Hematopoietic multipotent progenitor cell (in vitro differentiated cells): Measurements from ENCODE around the gene VSTM2B. TPM values are rescaled to one million over a fixed set of nuclear protein-coding genes. Genes with fewer than 3 reads are reported as not detected.

Experiments
- DNase-seq, 3 donors: peaks; one replicate each; pipeline ENCODE4 v3.0.0-alpha.2; 2011 to 2015; ENCODE audit warnings: low read depth in 2 of 3, low spot score in 2 of 3
- total RNA-seq: library from RNA; depleted of rRNA; stranded (reverse); fragments of >200 nt; gene quantifications from one replicate; pipeline ENCODE4 v1.2.3, GENCODE V29; 2012

VSTM2B gene
- total RNA-seq, 1 donor = not detected

GRCh38 chr19:29529646-29530539 lies 4.1 kb downstream of the VSTM2B start:
- DNase-seq = peak in 1 of 3 donors; percentile 21

GRCh38 chr19:29530540-29531457 lies 5.0 kb downstream of the VSTM2B start:
- no peak for DNase-seq

GRCh38 chr19:29531458-29532025 lies 5.7 kb downstream of the VSTM2B start:
- DNase-seq = no peak

GRCh38 chr19:29532097-29532496 lies 6.3 kb downstream of the VSTM2B start:
- DNase-seq = no peak

GRCh38 chr19:29532956-29533355 lies 7.2 kb downstream of the VSTM2B start:
- no peak for DNase-seq

GRCh38 chr19:29533578-29534544 lies 8.1 kb downstream of the VSTM2B start:
- DNase-seq = no peak

- no peak for DNase-seq
Measured at GRCh38 chr19:29535214-29535831, 9.5 kb downstream of the VSTM2B start.

GRCh38 chr19:29535984-29536508 lies 10.3 kb downstream of the VSTM2B start:
- DNase-seq = no peak

GRCh38 chr19:29537181-29537580 lies 11.4 kb downstream of the VSTM2B start:
- no peak for DNase-seq

GRCh38 chr19:29537601-29538000 lies 11.8 kb downstream of the VSTM2B start:
- DNase-seq = no peak

- DNase-seq = no peak
Measured at GRCh38 chr19:29538146-29538545, 12.4 kb downstream of the VSTM2B start.

GRCh38 chr19:29538651-29539050 lies 12.9 kb downstream of the VSTM2B start:
- DNase-seq = no peak

GRCh38 chr19:29539131-29539530 lies 13.3 kb downstream of the VSTM2B start:
- no peak for DNase-seq

- no peak for DNase-seq
Measured at GRCh38 chr19:29539670-29540069, 13.9 kb downstream of the VSTM2B start.

GRCh38 chr19:29540114-29540513 lies 14.3 kb downstream of the VSTM2B start:
- no peak for DNase-seq

GRCh38 chr19:29541473-29542253 lies 15.9 kb downstream of the VSTM2B start:
- DNase-seq = no peak

- DNase-seq = no peak
Measured at GRCh38 chr19:29542327-29542726, 16.5 kb downstream of the VSTM2B start.

- DNase-seq = no peak
Measured at GRCh38 chr19:29542776-29543175, 17.0 kb downstream of the VSTM2B start.

GRCh38 chr19:29543381-29543780 lies 17.6 kb downstream of the VSTM2B start:
- DNase-seq = no peak
